Neural crest cell (in vitro differentiated cells): ENCODE data around the gene RNH1. TPM values are rescaled to one million over a fixed set of nuclear protein-coding genes. Genes with fewer than 3 reads are reported as not detected.
A peak's percentile ranks its signal among the peaks of the same experiment; 100 is the strongest.
"Not testable (repeated sequence)": the region's sequence is repeated elsewhere in the genome, so short reads cannot be mapped to it uniquely, and the experiment has no call there.

Experiments
- DNase-seq: peaks from one replicate; pipeline ENCODE4 v3.0.0; 2021; ENCODE audit warnings: low read depth, mixed read lengths, low spot score
- H3K27ac Mint-ChIP-seq: one replicate; pipeline ENCODE4 v1.8.0; 2021; ENCODE audit warnings: mild to moderate bottlenecking, mixed read lengths; ENCODE audit not compliant: unreplicated experiment
- H3K27me3 Mint-ChIP-seq: 2 replicates; pipeline ENCODE4 v1.8.0; 2021; ENCODE audit warnings: low read depth, mild to moderate bottlenecking, mixed read lengths
- H3K36me3 Mint-ChIP-seq: 2 replicates; pipeline ENCODE4 v1.8.0; 2021; ENCODE audit warnings: low read depth, mild to moderate bottlenecking, mixed read lengths
- H3K4me1 Mint-ChIP-seq: 2 replicates; pipeline ENCODE4 v1.8.0; 2021; ENCODE audit warnings: mixed read lengths
- H3K4me3 Mint-ChIP-seq: one replicate; pipeline ENCODE4 v1.8.0; 2021; ENCODE audit warnings: mild to moderate bottlenecking, mixed read lengths
- H3K9me3 Mint-ChIP-seq: 2 replicates; pipeline ENCODE4 v1.8.0; 2021; ENCODE audit warnings: mixed read lengths
- CTCF ChIP-seq: fragments of 200-600 bp; sonication (generic); conservative IDR thresholded peaks from 2 replicates; pipeline ENCODE4 v1.5.0; 2021; ENCODE audit warnings: antibody characterized with exemption, mild to moderate bottlenecking
- total RNA-seq: library from RNA; stranded (reverse); gene quantifications from 2 replicates; pipeline ENCODE4 v1.2.1, GENCODE V29; 2021

The RNH1 gene
- total RNA-seq, 1 donor from 2014 or later: 71.1 TPM

DNA sequence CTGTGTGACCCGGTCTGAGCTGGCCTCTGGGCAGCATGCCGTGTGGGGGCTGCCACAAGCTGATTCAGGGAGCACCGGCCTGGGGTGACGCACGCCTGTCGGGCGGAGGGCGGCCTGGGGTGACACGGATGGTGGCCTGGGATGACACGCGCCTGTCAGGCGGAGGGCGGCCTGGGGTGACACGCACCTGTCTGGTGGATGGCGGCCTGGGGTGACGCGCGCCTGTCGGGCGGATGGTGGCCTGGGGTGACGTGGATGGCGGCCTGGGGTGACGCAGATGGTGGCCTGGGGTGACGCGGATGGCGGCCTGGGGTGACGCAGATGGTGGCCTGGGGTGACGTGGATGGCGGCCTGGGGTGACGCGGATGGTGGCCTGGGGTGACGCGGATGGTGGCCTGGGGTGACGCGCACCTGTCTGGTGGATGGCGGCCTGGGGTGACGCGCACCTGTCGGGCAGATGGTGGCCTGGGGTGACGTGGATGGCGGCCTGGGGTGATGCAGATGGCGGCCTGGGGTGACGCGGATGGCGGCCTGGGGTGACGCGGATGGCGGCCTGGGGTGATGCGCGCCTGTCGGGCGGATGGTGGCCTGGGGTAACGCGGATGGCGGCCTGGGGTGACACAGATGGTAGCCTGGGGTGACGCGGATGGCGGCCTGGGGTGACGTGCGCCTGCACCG is 35.4 kb downstream of the RNH1 start:
- no peak for DNase-seq
- no peak for TF ChIP-seq CTCF
- H3K27me3 Mint-ChIP-seq: no peaks in the 10 kb centered on the region
- no peaks in the 10 kb centered on the region for H3K9me3 Mint-ChIP-seq
- H3K4me1 Mint-ChIP-seq: peaks cover 15% of the 10 kb centered on the region
- no peaks in the 10 kb centered on the region for H3K36me3 Mint-ChIP-seq
- H3K4me3 Mint-ChIP-seq: no peak overlapping the region
- no peak overlapping the region for H3K27ac Mint-ChIP-seq

DNA sequence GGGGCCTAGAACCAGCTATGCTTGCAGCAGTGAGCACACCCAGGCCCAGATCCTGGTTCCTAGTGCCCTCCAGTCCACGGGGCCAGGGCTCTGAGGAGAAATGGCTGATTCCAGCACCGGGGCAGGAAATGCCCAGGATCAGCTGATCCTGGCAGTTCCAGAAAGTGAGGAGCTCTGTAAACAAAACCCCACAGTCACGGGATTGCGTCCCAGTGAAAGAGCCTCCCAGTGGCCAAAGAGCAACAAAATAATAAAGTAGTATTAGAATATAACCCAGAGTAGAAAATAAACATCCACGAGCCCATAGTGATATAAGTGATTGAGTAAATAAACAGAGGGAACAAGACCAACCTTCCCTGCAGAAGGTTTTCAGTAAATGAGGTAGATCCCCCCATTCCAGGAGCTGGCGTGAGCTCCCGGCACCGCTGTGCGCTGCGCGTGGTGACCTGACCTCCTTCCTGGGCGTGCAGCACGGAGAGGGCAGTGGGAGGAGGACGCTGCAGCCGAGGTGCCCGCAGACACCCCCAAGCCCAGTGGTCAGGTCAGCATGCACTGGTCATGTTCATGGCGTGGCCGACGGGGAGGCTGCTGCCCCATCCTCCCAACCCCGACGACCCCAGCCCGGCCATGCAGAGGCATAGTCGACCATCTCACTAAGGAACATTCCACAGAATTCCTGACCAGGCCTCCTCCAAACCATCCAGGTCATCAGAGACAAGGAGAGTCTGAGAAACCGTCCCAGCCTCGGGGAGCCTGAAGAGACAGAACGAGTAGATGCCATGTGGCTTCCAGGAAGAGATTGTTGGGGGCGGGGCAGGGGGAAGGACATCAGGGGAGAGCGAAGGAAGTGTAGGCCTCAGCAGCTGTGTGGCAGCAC is 37.1 kb downstream of the RNH1 start:
- H3K4me3 Mint-ChIP-seq: no peak overlapping the region
- TF ChIP-seq CTCF: no peak
- peaks cover 15% of the 10 kb centered on the region for H3K4me1 Mint-ChIP-seq
- H3K36me3 Mint-ChIP-seq: no peaks in the 10 kb centered on the region
- DNase-seq: no peak
- H3K27ac Mint-ChIP-seq: peak overlapping the region; percentile 14
- no peaks in the 10 kb centered on the region for H3K27me3 Mint-ChIP-seq
- no peaks in the 10 kb centered on the region for H3K9me3 Mint-ChIP-seq

DNA sequence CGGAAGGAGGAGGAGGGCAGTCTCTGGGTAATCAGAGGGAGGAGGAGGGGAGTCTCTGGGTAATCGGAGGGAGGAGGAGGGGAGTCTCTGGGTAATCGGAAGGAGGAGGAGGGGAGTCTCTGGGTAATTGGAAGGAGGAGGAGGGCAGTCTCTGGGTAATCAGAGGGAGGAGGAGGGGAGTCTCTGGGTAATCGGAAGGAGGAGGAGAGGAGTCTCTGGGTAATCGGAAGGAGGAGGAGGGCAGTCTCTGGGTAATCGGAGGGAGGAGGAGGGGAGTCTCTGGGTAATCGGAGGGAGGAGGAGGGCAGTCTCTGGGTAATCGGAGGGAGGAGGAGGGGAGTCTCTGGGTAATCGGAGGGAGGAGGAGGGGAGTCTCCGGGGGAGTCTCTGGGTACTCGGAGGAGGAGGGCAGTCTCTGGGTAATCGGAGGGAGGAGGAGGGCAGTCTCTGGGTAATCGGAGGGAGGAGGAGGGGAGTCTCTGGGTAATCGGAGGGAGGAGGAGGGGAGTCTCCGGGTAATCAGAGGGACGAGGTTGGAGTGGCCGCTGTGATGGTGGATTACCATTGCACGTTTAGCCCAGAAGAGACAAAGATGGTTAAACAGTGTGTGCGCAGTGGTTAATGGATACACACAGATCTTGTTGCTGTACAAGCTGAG is 37.9 kb downstream of the RNH1 start:
- not testable (repeated sequence) for DNase-seq, H3K36me3 Mint-ChIP-seq, H3K4me3 Mint-ChIP-seq, H3K27me3 Mint-ChIP-seq, H3K9me3 Mint-ChIP-seq
- peak overlapping the region; percentile 14 for H3K27ac Mint-ChIP-seq
- peaks cover 15% of the 10 kb centered on the region for H3K4me1 Mint-ChIP-seq

DNA sequence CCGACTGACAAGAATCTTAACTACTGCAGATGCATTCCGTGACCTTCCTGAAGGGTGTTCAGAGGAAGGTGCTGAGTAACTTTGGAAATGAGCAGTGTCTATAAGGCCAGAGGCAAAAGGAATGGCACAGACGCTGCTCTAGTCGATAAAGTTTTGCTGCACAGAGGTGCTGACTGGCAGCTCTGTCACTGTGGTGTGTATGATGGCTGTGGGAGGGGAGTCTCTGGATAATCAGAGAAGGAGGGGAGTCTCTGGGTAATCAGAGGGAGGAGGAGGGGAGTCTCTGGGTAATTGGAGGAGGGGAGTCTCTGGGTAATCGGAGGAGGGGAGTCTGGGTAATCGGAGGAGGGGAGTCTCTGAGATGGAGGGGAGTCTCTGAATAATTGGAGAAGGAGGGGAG is 38.5 kb downstream of the RNH1 start:
- no peak for TF ChIP-seq CTCF
- peaks cover 15% of the 10 kb centered on the region for H3K4me1 Mint-ChIP-seq
- H3K36me3 Mint-ChIP-seq: no peaks in the 10 kb centered on the region
- H3K4me3 Mint-ChIP-seq: no peak overlapping the region
- H3K27me3 Mint-ChIP-seq: no peaks in the 10 kb centered on the region
- H3K27ac Mint-ChIP-seq: no peak overlapping the region
- no peak for DNase-seq
- H3K9me3 Mint-ChIP-seq: no peaks in the 10 kb centered on the region

DNA sequence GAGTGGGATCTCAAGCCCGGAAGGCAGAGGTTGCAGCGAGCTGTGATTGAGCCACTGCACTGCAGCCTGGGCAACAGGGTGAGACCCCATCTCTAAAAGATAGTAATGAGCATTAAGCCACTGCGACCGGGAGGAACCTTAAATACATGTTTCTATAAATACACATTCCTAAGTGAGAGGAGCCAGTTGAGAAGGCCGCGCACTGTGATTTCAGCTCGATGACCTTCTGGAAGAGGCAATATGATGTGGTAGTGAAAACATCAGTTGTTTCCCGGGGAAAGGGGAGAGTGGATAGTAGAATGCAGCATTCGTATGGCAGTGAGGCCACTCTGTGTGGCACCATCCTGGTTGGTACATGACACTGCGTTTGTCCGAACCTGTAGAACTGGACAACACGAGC is 39.0 kb downstream of the RNH1 start:
- DNase-seq: no peak
- H3K27ac Mint-ChIP-seq: no peak overlapping the region
- no peaks in the 10 kb centered on the region for H3K27me3 Mint-ChIP-seq
- H3K9me3 Mint-ChIP-seq: no peaks in the 10 kb centered on the region
- no peak overlapping the region for H3K4me3 Mint-ChIP-seq
- peaks cover 15% of the 10 kb centered on the region for H3K4me1 Mint-ChIP-seq
- TF ChIP-seq CTCF: no peak
- no peaks in the 10 kb centered on the region for H3K36me3 Mint-ChIP-seq
